ENCODE measurements around the gene LAMA3. TPM values are rescaled to one million over a fixed set of nuclear protein-coding genes. Genes with fewer than 3 reads are reported as not detected.

LAMA3 gene
- total RNA-seq, 2 experiments from 2014 or later, result 0.07 TPM; not detected in 1

- H3K36me3 Mint-ChIP-seq, result no peaks in the 10 kb centered on the region
- H3K4me3 Mint-ChIP-seq, result no peak overlapping the region
- peaks cover 8% of the 10 kb centered on the region for H3K4me1 Mint-ChIP-seq (ENCODE audit: low read depth)
- CTCF ChIA-PET, result no interaction called here
- POLR2A ChIA-PET, result no interaction called here
- H3K27me3 Mint-ChIP-seq, result no peaks in the 10 kb centered on the region
- no peak overlapping the region for H3K27ac Mint-ChIP-seq
- intact Hi-C loops (cut with micrococcal nuclease), result no loop called here
- no peaks in the 10 kb centered on the region for H3K9me3 Mint-ChIP-seq
- DNase-seq, result no peak
Observed at GRCh38 chr18:23857164-23857552, 167.9 kb downstream of the LAMA3 start.

GRCh38 chr18:23857756-23858155, 168.5 kb downstream of the LAMA3 start:
- DNase-seq, result no peak
- Mint-ChIP-seq H3K4me3 (no peak overlapping the region), H3K36me3 (no peaks in the 10 kb centered on the region), H3K4me1 (ENCODE audit: low read depth) (peaks cover 6% of the 10 kb centered on the region), H3K27me3 (no peaks in the 10 kb centered on the region), H3K27ac (no peak overlapping the region), H3K9me3 (no peaks in the 10 kb centered on the region)
- intact Hi-C loops (cut with micrococcal nuclease), result no loop called here
- POLR2A ChIA-PET, result no interaction called here
- CTCF ChIA-PET, result no interaction called here

DNA sequence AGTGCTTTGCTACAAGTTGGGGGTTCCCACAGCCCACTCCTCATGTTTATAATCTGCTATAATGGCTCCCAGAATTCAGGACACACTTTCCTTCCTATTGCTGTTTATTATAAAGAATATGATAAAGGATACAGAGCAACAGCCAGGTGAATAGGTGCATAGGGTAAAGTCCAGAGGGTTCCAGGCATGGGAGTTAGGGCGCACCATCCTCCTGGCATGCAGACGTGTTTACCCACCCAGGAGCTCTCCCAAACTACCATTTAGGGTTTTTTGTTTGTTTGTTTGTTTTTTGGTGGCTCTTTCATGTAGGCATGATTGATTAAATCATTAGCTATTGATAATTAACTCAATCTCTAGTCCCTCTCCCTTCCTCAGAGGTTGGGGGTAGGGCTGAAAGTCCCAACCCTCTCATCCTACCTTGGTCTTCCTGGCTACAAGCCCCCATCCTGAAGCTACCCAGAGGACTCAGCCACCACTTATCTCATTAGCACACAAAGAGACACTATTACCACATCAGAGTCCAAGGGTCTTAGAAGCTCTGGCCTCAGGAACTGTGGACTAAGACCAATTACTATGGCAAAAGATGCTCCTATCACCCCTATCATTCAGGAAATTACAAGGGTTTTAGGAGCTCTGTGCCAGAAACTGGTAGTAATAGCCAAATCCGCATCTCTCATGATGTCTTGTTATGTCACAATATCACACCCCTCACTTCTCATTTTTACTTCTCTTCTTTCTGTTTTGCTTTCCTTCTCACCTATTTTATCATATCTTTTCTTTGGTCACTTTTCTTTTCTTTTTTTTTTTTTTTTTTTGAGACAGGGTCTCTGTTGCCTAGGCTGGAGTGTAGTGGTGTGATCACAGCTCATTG, 170.4 kb downstream of the LAMA3 start:
- no peak for DNase-seq
- no peak overlapping the region for H3K4me3 Mint-ChIP-seq
- no peaks in the 10 kb centered on the region for H3K27me3 Mint-ChIP-seq
- ChIA-PET CTCF (no interaction called here), POLR2A (no interaction called here)
- no peak overlapping the region for H3K27ac Mint-ChIP-seq
- peaks cover 15% of the 10 kb centered on the region for H3K4me1 Mint-ChIP-seq (ENCODE audit: low read depth)
- intact Hi-C loops (cut with micrococcal nuclease), result loop anchor here (10.0 kb wide), 1 partner anchor 55 kb away; no protein-coding TSS in a partner anchor
- H3K36me3 Mint-ChIP-seq, result no peaks in the 10 kb centered on the region
- H3K9me3 Mint-ChIP-seq, result no peaks in the 10 kb centered on the region

- H3K9me3 Mint-ChIP-seq, result no peaks in the 10 kb centered on the region
- POLR2A ChIA-PET, result no interaction called here
- no peak for DNase-seq
- H3K36me3 Mint-ChIP-seq, result no peaks in the 10 kb centered on the region
- no peak overlapping the region for H3K27ac Mint-ChIP-seq
- H3K4me3 Mint-ChIP-seq, result no peak overlapping the region
- no peaks in the 10 kb centered on the region for H3K27me3 Mint-ChIP-seq
- CTCF ChIA-PET, result interaction anchor here (0.6 to 0.7 kb wide), 2 partner anchors 176 to 430 kb away, joined by 3 to 4 read pairs; no protein-coding TSS in a partner anchor
- intact Hi-C loops (cut with micrococcal nuclease), result loop anchor here (10.0 kb wide), 1 partner anchor 53 kb away; no protein-coding TSS in a partner anchor
- peaks cover 31% of the 10 kb centered on the region for H3K4me1 Mint-ChIP-seq (ENCODE audit: low read depth)
Observed at GRCh38 chr18:23861326-23861725, 172.1 kb downstream of the LAMA3 start.

- H3K36me3 Mint-ChIP-seq, result no peaks in the 10 kb centered on the region
- H3K27ac Mint-ChIP-seq, result no peak overlapping the region
- CTCF ChIA-PET, result interaction anchor here (0.6 kb wide), 1 partner anchor 176 kb away, joined by 4 read pairs; no protein-coding TSS in a partner anchor
- POLR2A ChIA-PET, result no interaction called here
- no peaks in the 10 kb centered on the region for H3K9me3 Mint-ChIP-seq
- intact Hi-C loops (cut with micrococcal nuclease), result loop anchor here (10.0 kb wide), 1 partner anchor 53 kb away; no protein-coding TSS in a partner anchor
- peaks cover 32% of the 10 kb centered on the region for H3K4me1 Mint-ChIP-seq (ENCODE audit: low read depth)
- no peaks in the 10 kb centered on the region for H3K27me3 Mint-ChIP-seq
- H3K4me3 Mint-ChIP-seq, result no peak overlapping the region
- no peak for DNase-seq
Observed at GRCh38 chr18:23861805-23862470, 172.7 kb downstream of the LAMA3 start.

GRCh38 chr18:23864624-23865023, 175.4 kb downstream of the LAMA3 start:
- DNase-seq, result peak; percentile 49
- Mint-ChIP-seq H3K36me3 (no peaks in the 10 kb centered on the region), H3K4me1 (ENCODE audit: low read depth) (peaks cover 37% of the 10 kb centered on the region), H3K4me3 (no peak overlapping the region), H3K27me3 (no peaks in the 10 kb centered on the region), H3K27ac (peak overlapping the region; percentile 87), H3K9me3 (no peaks in the 10 kb centered on the region)
- intact Hi-C loops (cut with micrococcal nuclease), result loop anchor here (10.0 kb wide), 1 partner anchor 50 kb away; no protein-coding TSS in a partner anchor
- ChIA-PET POLR2A (no interaction called here), CTCF (interaction anchor here (0.6 to 1.8 kb wide), 2 partner anchors 53 to 54 kb away, joined by 5 to 6 read pairs; no protein-coding TSS in a partner anchor)

DNA sequence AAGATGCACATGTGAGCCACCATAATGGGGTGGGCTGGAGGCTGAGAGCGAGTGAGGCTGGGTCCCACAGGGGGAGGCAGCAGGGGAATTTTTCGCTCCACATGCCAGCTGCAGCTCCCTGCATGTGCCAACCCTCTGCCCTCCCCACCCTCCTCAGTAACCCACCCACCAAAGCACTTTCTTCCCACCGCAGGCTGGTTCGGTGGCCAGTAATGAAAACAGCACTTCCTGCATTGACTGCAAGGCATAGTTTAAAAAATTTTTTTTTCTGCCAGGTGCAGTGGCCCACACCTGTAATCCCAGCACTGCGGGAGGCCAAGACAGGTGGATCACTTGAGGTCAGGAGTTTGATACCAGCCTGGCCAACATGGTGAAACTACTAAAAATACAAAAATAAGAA, 177.8 kb downstream of the LAMA3 start:
- peaks cover 48% of the 10 kb centered on the region for H3K4me1 Mint-ChIP-seq (ENCODE audit: low read depth)
- CTCF ChIA-PET, result no interaction called here
- intact Hi-C loops (cut with micrococcal nuclease), result loop anchor here (10.0 kb wide), 1 partner anchor 48 kb away; no protein-coding TSS in a partner anchor
- POLR2A ChIA-PET, result no interaction called here
- no peaks in the 10 kb centered on the region for H3K27me3 Mint-ChIP-seq
- no peaks in the 10 kb centered on the region for H3K36me3 Mint-ChIP-seq
- H3K4me3 Mint-ChIP-seq, result no peak overlapping the region
- H3K27ac Mint-ChIP-seq, result no peak overlapping the region
- no peaks in the 10 kb centered on the region for H3K9me3 Mint-ChIP-seq
- DNase-seq, result no peak

- ChIA-PET CTCF (interaction anchor here (1.8 kb wide), 1 partner anchor 50 kb away, joined by 7 read pairs; no protein-coding TSS in a partner anchor), POLR2A (no interaction called here)
- Mint-ChIP-seq H3K27ac (no peak overlapping the region), H3K4me3 (no peak overlapping the region), H3K27me3 (no peaks in the 10 kb centered on the region), H3K36me3 (no peaks in the 10 kb centered on the region), H3K9me3 (no peaks in the 10 kb centered on the region), H3K4me1 (ENCODE audit: low read depth) (peaks cover 54% of the 10 kb centered on the region)
- intact Hi-C loops (cut with micrococcal nuclease), result loop anchor here (10.0 kb wide), 1 partner anchor 47 kb away; no protein-coding TSS in a partner anchor
- DNase-seq, result no peak
Observed at GRCh38 chr18:23868136-23868785, 179.0 kb downstream of the LAMA3 start.

GRCh38 chr18:23870676-23871380, 181.6 kb downstream of the LAMA3 start:
- H3K4me3 Mint-ChIP-seq, result no peak overlapping the region
- POLR2A ChIA-PET, result no interaction called here
- peak overlapping the region; percentile 16 for H3K27ac Mint-ChIP-seq
- DNase-seq, result no peak
- intact Hi-C loops (cut with micrococcal nuclease), result loop anchor here (5.0 kb wide), 1 partner anchor 44 kb away; no protein-coding TSS in a partner anchor
- H3K4me1 Mint-ChIP-seq (ENCODE audit: low read depth), result peaks cover 36% of the 10 kb centered on the region
- no peaks in the 10 kb centered on the region for H3K36me3 Mint-ChIP-seq
- CTCF ChIA-PET, result interaction anchor here (0.5 kb wide), 1 partner anchor 47 kb away, joined by 3 read pairs; no protein-coding TSS in a partner anchor
- no peaks in the 10 kb centered on the region for H3K27me3 Mint-ChIP-seq
- H3K9me3 Mint-ChIP-seq, result no peaks in the 10 kb centered on the region

GRCh38 chr18:23871410-23871809, 182.2 kb downstream of the LAMA3 start:
- Mint-ChIP-seq H3K27ac (peak overlapping the region; percentile 16), H3K9me3 (no peaks in the 10 kb centered on the region), H3K27me3 (no peaks in the 10 kb centered on the region), H3K36me3 (no peaks in the 10 kb centered on the region), H3K4me3 (no peak overlapping the region), H3K4me1 (ENCODE audit: low read depth) (peaks cover 30% of the 10 kb centered on the region)
- intact Hi-C loops (cut with micrococcal nuclease), result loop anchor here (5.0 kb wide), 1 partner anchor 44 kb away; no protein-coding TSS in a partner anchor
- peak; percentile 62 for DNase-seq
- ChIA-PET POLR2A (no interaction called here), CTCF (interaction anchor here (0.5 to 1.1 kb wide), 2 partner anchors 46 to 47 kb away, joined by 3 read pairs; no protein-coding TSS in a partner anchor)

- ChIA-PET POLR2A (no interaction called here), CTCF (no interaction called here)
- H3K9me3 Mint-ChIP-seq, result no peaks in the 10 kb centered on the region
- DNase-seq, result peak; percentile 45
- peaks cover 27% of the 10 kb centered on the region for H3K4me1 Mint-ChIP-seq (ENCODE audit: low read depth)
- H3K36me3 Mint-ChIP-seq, result no peaks in the 10 kb centered on the region
- no peak overlapping the region for H3K27ac Mint-ChIP-seq
- no peak overlapping the region for H3K4me3 Mint-ChIP-seq
- intact Hi-C loops (cut with micrococcal nuclease), result loop anchor here (5.0 kb wide), 1 partner anchor 46 kb away; no protein-coding TSS in a partner anchor
- H3K27me3 Mint-ChIP-seq, result no peaks in the 10 kb centered on the region
Observed at GRCh38 chr18:23872701-23873550, 183.7 kb downstream of the LAMA3 start.
